Measurements from ENCODE around the gene FRMD3. TPM values are rescaled to one million over a fixed set of nuclear protein-coding genes. Genes with fewer than 3 reads are reported as not detected.

Gene FRMD3
- total and polyA plus RNA-seq, 2 donors (not counting 1 experiment from before 2014, with no cell fraction given), result 0.19 to 0.66 TPM

GRCh38 chr9:83459830-83460229 is 78.4 kb downstream of the FRMD3 start:
- TF ChIP-seq CTCF (conservative IDR thresholded peaks at IDR 0.05 in 1 of 2, IDR thresholded peaks at IDR 0.05 in 1 of 2; ENCODE audit: low read depth in 1 of 2, low read length in 2 of 2) (no peak), EZH2 (IDR thresholded peaks at IDR 0.05; ENCODE audit: low read length, missing control alignments) (no peak)
- Histone ChIP-seq H4K20me1 (ENCODE audit: control insufficient read depth, extremely low read depth, insufficient read depth, low read length) (no peaks in the 10 kb centered on the region), H3K36me3 (ENCODE audit: control insufficient read depth, insufficient read depth, low read length) (no peaks in the 10 kb centered on the region), H3K79me2 (ENCODE audit: control insufficient read depth, insufficient read depth, low read length) (no peaks in the 10 kb centered on the region), H3K9ac (ENCODE audit: insufficient read depth, low read length) (no peak overlapping the region), H3K27ac (ENCODE audit: insufficient read depth, low read length) (no peak overlapping the region), H3K4me1 (ENCODE audit: control insufficient read depth, extremely low read depth, insufficient read depth, low read length) (no peaks in the 10 kb centered on the region), H3K4me2 (ENCODE audit: extremely low read depth, insufficient read depth, low read length) (no peak overlapping the region), H3K4me3 (replicated peaks in 1 of 4; ENCODE audit: control extremely low read depth in 1 of 4, insufficient read depth in 1 of 4, low read depth in 3 of 4, low read length in 4 of 4) (no peak overlapping the region), H3K9me3 (ENCODE audit: control insufficient read depth, insufficient read depth, low read depth, low read length) (no peaks in the 10 kb centered on the region), H3K27me3 (ENCODE audit: control insufficient read depth, insufficient read depth, low read length) (no peaks in the 10 kb centered on the region), H2AFZ (ENCODE audit: low read length) (no peak overlapping the region)
- no peak for DNase-seq (ENCODE audit: low read depth in 2 of 2)

GRCh38 chr9:83458530-83458929 is 79.7 kb downstream of the FRMD3 start:
- no peak for DNase-seq (ENCODE audit: low read depth in 2 of 2)
- no peaks in the 10 kb centered on the region for H3K79me2 ChIP-seq (ENCODE audit: control insufficient read depth, insufficient read depth, low read length)

GRCh38 chr9:83457005-83457404 is 81.2 kb downstream of the FRMD3 start:
- no peaks in the 10 kb centered on the region for H3K27me3 ChIP-seq (ENCODE audit: control insufficient read depth, insufficient read depth, low read length)
- no peak overlapping the region for H3K4me2 ChIP-seq (ENCODE audit: extremely low read depth, insufficient read depth, low read length)
- no peaks in the 10 kb centered on the region for H3K79me2 ChIP-seq (ENCODE audit: control insufficient read depth, insufficient read depth, low read length)
- no peaks in the 10 kb centered on the region for H4K20me1 ChIP-seq (ENCODE audit: control insufficient read depth, extremely low read depth, insufficient read depth, low read length)
- no peaks in the 10 kb centered on the region for H3K36me3 ChIP-seq (ENCODE audit: control insufficient read depth, insufficient read depth, low read length)
- H3K4me1 ChIP-seq (ENCODE audit: control insufficient read depth, extremely low read depth, insufficient read depth, low read length), result no peaks in the 10 kb centered on the region
- H3K27ac ChIP-seq (ENCODE audit: insufficient read depth, low read length), result no peak overlapping the region
- no peak overlapping the region for H3K4me3 ChIP-seq (replicated peaks in 1 of 4; ENCODE audit: control extremely low read depth in 1 of 4, insufficient read depth in 1 of 4, low read depth in 3 of 4, low read length in 4 of 4)
- no peak overlapping the region for H2AFZ ChIP-seq (ENCODE audit: low read length)
- H3K9ac ChIP-seq (ENCODE audit: insufficient read depth, low read length), result no peak overlapping the region
- no peak for TF ChIP-seq EZH2 (IDR thresholded peaks at IDR 0.05; ENCODE audit: low read length, missing control alignments)
- TF ChIP-seq CTCF (conservative IDR thresholded peaks at IDR 0.05 in 1 of 2, IDR thresholded peaks at IDR 0.05 in 1 of 2; ENCODE audit: low read depth in 1 of 2, low read length in 2 of 2), result no peak
- H3K9me3 ChIP-seq (ENCODE audit: control insufficient read depth, insufficient read depth, low read depth, low read length), result no peaks in the 10 kb centered on the region
- DNase-seq (ENCODE audit: low read depth in 2 of 2), result no peak

More at GRCh38 chr9:83458530-83458929, 79.7 kb downstream of the FRMD3 start:
- Histone ChIP-seq H3K27me3 (ENCODE audit: control insufficient read depth, insufficient read depth, low read length) (no peaks in the 10 kb centered on the region), H3K9ac (ENCODE audit: insufficient read depth, low read length) (no peak overlapping the region), H3K9me3 (ENCODE audit: control insufficient read depth, insufficient read depth, low read depth, low read length) (no peaks in the 10 kb centered on the region), H3K4me1 (ENCODE audit: control insufficient read depth, extremely low read depth, insufficient read depth, low read length) (no peaks in the 10 kb centered on the region), H3K36me3 (ENCODE audit: control insufficient read depth, insufficient read depth, low read length) (no peaks in the 10 kb centered on the region), H3K4me2 (ENCODE audit: extremely low read depth, insufficient read depth, low read length) (no peak overlapping the region), H3K27ac (ENCODE audit: insufficient read depth, low read length) (no peak overlapping the region), H4K20me1 (ENCODE audit: control insufficient read depth, extremely low read depth, insufficient read depth, low read length) (no peaks in the 10 kb centered on the region), H3K4me3 (replicated peaks in 1 of 4; ENCODE audit: control extremely low read depth in 1 of 4, insufficient read depth in 1 of 4, low read depth in 3 of 4, low read length in 4 of 4) (no peak overlapping the region), H2AFZ (ENCODE audit: low read length) (no peak overlapping the region)
- TF ChIP-seq EZH2 (IDR thresholded peaks at IDR 0.05; ENCODE audit: low read length, missing control alignments) (no peak), CTCF (conservative IDR thresholded peaks at IDR 0.05 in 1 of 2, IDR thresholded peaks at IDR 0.05 in 1 of 2; ENCODE audit: low read depth in 1 of 2, low read length in 2 of 2) (no peak)

Measured in fibroblast of lung (primary cell).